ENCODE measurements around the gene HSH2D. TPM values are rescaled to one million over a fixed set of nuclear protein-coding genes. Genes with fewer than 3 reads are reported as not detected.

HSH2D gene
- total and polyA plus RNA-seq, 2 of the 13 experiments (the other 11 are each of a cell fraction or from before 2014, with no cell fraction given), result 0.69 to 3.2 TPM

- TF ChIP-seq ZNF891 (CRISPR knock-in tag; IDR thresholded peaks at IDR 0.05), result no peak
- no peak for TF ChIP-seq HNF1A (IDR thresholded peaks at IDR 0.05; ENCODE audit: low read depth)
- peak; percentile 55; the same call in 1 of the 2 replicates for TF ChIP-seq HNF1A (CRISPR knock-in tag; IDR thresholded peaks at IDR 0.05; ENCODE audit: borderline replicate concordance)
- TF ChIP-seq PLSCR1 (CRISPR knock-in tag; IDR thresholded peaks at IDR 0.05; ENCODE audit: borderline replicate concordance), result no peak
- TF ChIP-seq ZNF841 (CRISPR knock-in tag; IDR thresholded peaks at IDR 0.05; ENCODE audit: borderline replicate concordance), result no peak
- no peak for TF ChIP-seq CENPT (CRISPR knock-in tag; IDR thresholded peaks at IDR 0.05; ENCODE audit: low read depth)
- no peak for TF ChIP-seq ZNF496 (CRISPR knock-in tag; IDR thresholded peaks at IDR 0.05; ENCODE audit: insufficient replicate concordance)
- no peak for TF ChIP-seq ZNF576 (CRISPR knock-in tag; IDR thresholded peaks at IDR 0.05)
- no peak for TF ChIP-seq CREB3 (CRISPR knock-in tag; IDR thresholded peaks at IDR 0.05)
- TF ChIP-seq FOXK2 (IDR thresholded peaks at IDR 0.05), result no peak
- TF ChIP-seq MEIS2 (CRISPR knock-in tag; IDR thresholded peaks at IDR 0.05), result no peak
- TF ChIP-seq PAXIP1 (CRISPR knock-in tag; conservative IDR thresholded peaks at IDR 0.05), result peak; percentile 93
- TF ChIP-seq ZNF503 (CRISPR knock-in tag; IDR thresholded peaks at IDR 0.05), result no peak
- TF ChIP-seq ZNF10 (CRISPR knock-in tag; IDR thresholded peaks at IDR 0.05; ENCODE audit: borderline replicate concordance, low read depth), result no peak
- TF ChIP-seq MAFG (CRISPR knock-in tag; IDR thresholded peaks at IDR 0.05), result no peak
These were observed 56.8 kb downstream of the HSH2D start (continued) for GRCh38 chr19:16200038-16201010.
